IMR-90 (cell line): ENCODE measurements around the gene LGALSL.

Experiments
- CHD1 ChIP-seq: IDR thresholded peaks from 2 replicates; pipeline ENCODE4 v1.6.1; 2012; ENCODE audit warnings: low read depth, low read length, improper control_type of control experiment
- MAFK ChIP-seq: IDR thresholded peaks from 2 replicates; pipeline ENCODE4 v1.6.1; 2012; ENCODE audit warnings: low read depth, low read length, improper control_type of control experiment
- MAZ ChIP-seq: IDR thresholded peaks from 2 replicates; pipeline ENCODE4 v1.6.1; 2012; ENCODE audit warnings: low read depth, mild to moderate bottlenecking, low read length, improper control_type of control experiment, moderate library complexity, borderline replicate concordance
- POLR2A ChIP-seq: IDR thresholded peaks from 2 replicates; pipeline ENCODE4 v1.6.1; 2012; ENCODE audit warnings: mild to moderate bottlenecking, low read depth, low read length
- RCOR1 ChIP-seq: IDR thresholded peaks from 2 replicates; pipeline ENCODE4 v1.6.1; 2012; ENCODE audit warnings: mild to moderate bottlenecking, low read length, improper control_type of control experiment; ENCODE audit not compliant: insufficient replicate concordance
- SMC3 ChIP-seq: fragments of 150-350 bp; IDR thresholded peaks from 2 replicates; pipeline ENCODE4 v1.6.1; 2016; ENCODE audit warnings: low read depth, mild to moderate bottlenecking, antibody characterized with exemption, low read length, moderate library complexity
- TF ChIP-seq, protein P1 (sequence below): conservative IDR thresholded peaks from 2 replicates; pipeline ENCODE4 v1.5.1; 2012; ENCODE audit warnings: mild to moderate bottlenecking, low read depth, low read length, improper control_type of control experiment

GRCh38 chr2:64463781-64464180 lies 9.8 kb downstream of the LGALSL start:
- TF ChIP-seq, protein P1, sequence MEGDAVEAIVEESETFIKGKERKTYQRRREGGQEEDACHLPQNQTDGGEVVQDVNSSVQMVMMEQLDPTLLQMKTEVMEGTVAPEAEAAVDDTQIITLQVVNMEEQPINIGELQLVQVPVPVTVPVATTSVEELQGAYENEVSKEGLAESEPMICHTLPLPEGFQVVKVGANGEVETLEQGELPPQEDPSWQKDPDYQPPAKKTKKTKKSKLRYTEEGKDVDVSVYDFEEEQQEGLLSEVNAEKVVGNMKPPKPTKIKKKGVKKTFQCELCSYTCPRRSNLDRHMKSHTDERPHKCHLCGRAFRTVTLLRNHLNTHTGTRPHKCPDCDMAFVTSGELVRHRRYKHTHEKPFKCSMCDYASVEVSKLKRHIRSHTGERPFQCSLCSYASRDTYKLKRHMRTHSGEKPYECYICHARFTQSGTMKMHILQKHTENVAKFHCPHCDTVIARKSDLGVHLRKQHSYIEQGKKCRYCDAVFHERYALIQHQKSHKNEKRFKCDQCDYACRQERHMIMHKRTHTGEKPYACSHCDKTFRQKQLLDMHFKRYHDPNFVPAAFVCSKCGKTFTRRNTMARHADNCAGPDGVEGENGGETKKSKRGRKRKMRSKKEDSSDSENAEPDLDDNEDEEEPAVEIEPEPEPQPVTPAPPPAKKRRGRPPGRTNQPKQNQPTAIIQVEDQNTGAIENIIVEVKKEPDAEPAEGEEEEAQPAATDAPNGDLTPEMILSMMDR, result no peak
- TF ChIP-seq CHD1, result no peak
- TF ChIP-seq POLR2A, result no peak
- no peak for TF ChIP-seq SMC3
- no peak for TF ChIP-seq MAFK
- TF ChIP-seq MAZ, result no peak
- no peak for TF ChIP-seq RCOR1
